GM12873 (cell line): Measurements from ENCODE around the gene PDGFRB.

Experiments used
- CTCF ChIP-seq: IDR thresholded peaks from 2 replicates; pipeline ENCODE4 v1.5.1; 2012; ENCODE audit warnings: low read depth, mild to moderate bottlenecking, moderate library complexity, low read length, control low read depth; ENCODE audit not compliant: insufficient read depth; ENCODE audit errors: missing control alignments

PDGFRB gene

GRCh38 chr5:150142185-150142958, 13.3 kb downstream of the PDGFRB start:
- no peak for TF ChIP-seq CTCF

- no peak for TF ChIP-seq CTCF
Measured at GRCh38 chr5:150141544-150142184, 14.0 kb downstream of the PDGFRB start.

- no peak for TF ChIP-seq CTCF
Measured at GRCh38 chr5:150140830-150141229, 14.8 kb downstream of the PDGFRB start.

GRCh38 chr5:150139334-150139733, 16.3 kb downstream of the PDGFRB start:
- no peak for TF ChIP-seq CTCF

- TF ChIP-seq CTCF, result no peak
Measured at GRCh38 chr5:150138551-150139265, 16.9 kb downstream of the PDGFRB start.

- TF ChIP-seq CTCF, result no peak
Measured at GRCh38 chr5:150137997-150138396, 17.6 kb downstream of the PDGFRB start.
